Epithelial cell of proximal tubule (primary cell): Measurements from ENCODE around the gene CXCL10. TPM values are rescaled to one million over a fixed set of nuclear protein-coding genes. Genes with fewer than 3 reads are reported as not detected.

Source experiments
- DNase-seq: peaks from one replicate; pipeline ENCODE4 v3.0.0-alpha.2; 2011; ENCODE audit warnings: low read depth
- H3K4me3 ChIP-seq: 2 replicates; pipeline ENCODE4 v1.5.1; 2011; ENCODE audit warnings: low read depth, mild to moderate bottlenecking, low read length
- CTCF ChIP-seq: conservative IDR thresholded peaks from 2 replicates; pipeline ENCODE4 v1.5.1; 2012; ENCODE audit warnings: low read depth, mild to moderate bottlenecking, low read length
- total RNA-seq: library from RNA; depleted of rRNA; stranded (reverse); fragments of >200 nt; gene quantifications from 2 replicates; pipeline ENCODE4 v1.2.3, GENCODE V29; 2015

CXCL10 gene
- total RNA-seq, 1 donor from 2014 or later: 0.29 TPM

GRCh38 chr4:76036855-76037254 is 13.6 kb upstream of the CXCL10 start:
- no peak overlapping the region for H3K4me3 ChIP-seq
- no peak for DNase-seq
- no peak for TF ChIP-seq CTCF

DNA sequence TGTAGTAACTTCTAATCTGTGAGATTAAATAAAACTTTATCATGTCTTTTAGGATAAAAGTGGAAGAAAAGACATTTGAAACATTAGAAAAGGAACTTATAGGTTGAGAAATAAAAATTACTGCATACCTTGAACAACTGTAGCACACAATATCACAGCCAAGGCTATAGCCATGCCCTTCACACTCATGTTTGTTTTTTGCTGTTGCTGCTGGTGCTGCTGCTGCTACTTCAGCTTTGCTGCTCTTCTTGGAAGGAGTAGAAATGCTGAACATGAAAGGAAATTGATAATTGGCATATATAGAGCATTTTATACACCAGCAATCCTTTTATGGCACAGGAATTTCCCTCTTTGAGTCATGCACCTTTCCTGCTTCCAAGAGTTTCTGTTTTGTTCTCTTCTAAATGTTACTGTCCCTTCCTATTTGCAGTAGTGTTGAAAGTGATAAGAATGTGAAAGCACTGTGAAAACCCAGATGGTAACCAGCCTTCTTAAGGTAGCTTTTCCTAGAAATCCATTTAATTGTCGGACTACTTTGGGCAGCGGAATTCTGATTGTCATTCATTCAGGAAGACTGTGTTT is 12.6 kb upstream of the CXCL10 start, which contains the start of gene CXCL11:
CXCL11 (minus strand) TSS at position 272 of the 582 bp plus-strand sequence; CDS start at position 189, 83 bp downstream.
- DNase-seq: no peak
- TF ChIP-seq CTCF: no peak
- H3K4me3 ChIP-seq: no peak within 1 kb of the TSS

- no peak for DNase-seq
- no peak for TF ChIP-seq CTCF
- no peak overlapping the region for H3K4me3 ChIP-seq
Measured at GRCh38 chr4:76035141-76035540, 11.8 kb upstream of the CXCL10 start.

GRCh38 chr4:76029300-76029699 is 6.0 kb upstream of the CXCL10 start:
- H3K4me3 ChIP-seq: no peak overlapping the region
- no peak for DNase-seq
- no peak for TF ChIP-seq CTCF

GRCh38 chr4:76028350-76028765 is 5.1 kb upstream of the CXCL10 start:
- DNase-seq: no peak
- TF ChIP-seq CTCF: no peak
- peak overlapping the region; percentile 39 for H3K4me3 ChIP-seq

DNA sequence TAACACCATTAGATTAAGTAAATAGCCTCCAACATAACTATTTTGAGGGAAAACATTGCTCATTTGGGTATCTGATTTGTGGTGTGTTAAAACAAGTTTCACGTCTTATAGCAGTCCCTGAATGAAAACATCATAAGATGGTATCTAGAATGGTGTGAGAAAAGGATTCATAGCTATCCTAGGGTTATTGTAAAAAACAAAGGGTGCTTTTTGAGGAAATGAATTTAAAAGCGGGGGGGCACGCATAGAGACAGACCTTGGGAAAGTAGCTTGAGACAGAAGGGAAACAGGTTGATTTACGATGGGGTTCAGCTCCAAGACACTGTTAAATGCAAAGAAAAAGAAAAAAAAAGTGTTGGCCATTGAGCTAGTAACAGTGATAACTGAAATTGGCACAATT is 768 bp upstream of the CXCL10 start:
- no peak overlapping the region for H3K4me3 ChIP-seq
- no peak for DNase-seq
- no peak for TF ChIP-seq CTCF

DNA sequence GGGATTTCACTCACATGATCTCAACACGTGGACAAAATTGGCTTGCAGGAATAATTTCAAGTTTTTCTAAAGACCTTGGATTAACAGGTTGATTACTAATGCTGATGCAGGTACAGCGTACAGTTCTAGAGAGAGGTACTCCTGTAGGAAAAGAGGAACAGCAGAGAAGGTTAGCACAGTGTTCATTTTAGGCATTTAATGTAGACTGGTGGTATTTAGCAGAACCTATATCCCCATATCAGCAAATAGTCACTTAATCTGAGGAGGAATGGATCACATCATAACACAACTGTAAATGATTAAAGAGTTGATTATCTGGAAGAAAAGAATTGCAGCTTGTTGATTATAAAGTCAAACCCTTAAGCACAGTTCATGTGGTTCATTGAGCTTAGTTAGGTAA is 620 bp downstream of the CXCL10 start:
- no peak for TF ChIP-seq CTCF
- no peak overlapping the region for H3K4me3 ChIP-seq
- no peak for DNase-seq
